Smooth muscle cell (in vitro differentiated cells): ENCODE data around the gene AKR1C2. TPM values are rescaled to one million over a fixed set of nuclear protein-coding genes. Genes with fewer than 3 reads are reported as not detected.
"Not testable (repeated sequence)": the region's sequence is repeated elsewhere in the genome, so short reads cannot be mapped to it uniquely, and the experiment has no call there.

Experiments used
- DNase-seq: peaks from one replicate; lab custom pipeline; 2025; ENCODE audit not compliant: unreplicated experiment; lab: John Stamatoyannopoulos, UW
- H2AFZ ChIP-seq: fragments of 200-600 bp; sonication (generic); 2 replicates; pipeline ENCODE4 v1.6.0; 2016; ENCODE audit warnings: antibody characterized with exemption, low read depth, mild to moderate bottlenecking
- H3F3A ChIP-seq: fragments of 200-600 bp; sonication (generic); 2 replicates; pipeline ENCODE4 v1.6.0; 2017; ENCODE audit warnings: antibody characterized with exemption, low read depth
- H3K27ac ChIP-seq: fragments of 200-600 bp; sonication (generic); 2 replicates; pipeline ENCODE4 v1.5.1; 2016; ENCODE audit warnings: low read depth, mild to moderate bottlenecking
- H3K27me3 ChIP-seq: fragments of 200-600 bp; sonication (generic); 2 replicates; pipeline ENCODE4 v1.6.1; 2016; ENCODE audit warnings: low read depth, mild to moderate bottlenecking
- H3K36me3 ChIP-seq: fragments of 200-600 bp; sonication (generic); 2 replicates; pipeline ENCODE4 v1.5.1; 2016; ENCODE audit warnings: low read depth
- H3K4me1 ChIP-seq: fragments of 200-600 bp; sonication (generic); 2 replicates; pipeline ENCODE4 v1.5.1; 2016; ENCODE audit warnings: low read depth
- H3K4me2 ChIP-seq: fragments of 200-600 bp; sonication (generic); 2 replicates; pipeline ENCODE4 v1.6.0; 2016; ENCODE audit warnings: mild to moderate bottlenecking
- H3K4me3 ChIP-seq: fragments of 200-600 bp; sonication (generic); 2 replicates; pipeline ENCODE4 v1.5.1; 2016; ENCODE audit warnings: mild to moderate bottlenecking
- H3K79me2 ChIP-seq: fragments of 200-600 bp; sonication (generic); 2 replicates; pipeline ENCODE4 v1.6.0; 2016; ENCODE audit warnings: low read depth, mild to moderate bottlenecking
- H3K9ac ChIP-seq: fragments of 200-600 bp; sonication (generic); 2 replicates; pipeline ENCODE4 v1.6.0; 2016; ENCODE audit warnings: low read depth
- H3K9me3 ChIP-seq: fragments of 200-600 bp; sonication (generic); replicated peaks from 2 replicates; pipeline ENCODE4 v1.5.1; 2016; ENCODE audit warnings: low read depth
- H4K20me1 ChIP-seq: fragments of 200-600 bp; sonication (generic); 2 replicates; pipeline ENCODE4 v1.6.0; 2016; ENCODE audit warnings: low read depth
- WGBS: methylation state at CpG from one replicate; pipeline ENCODE4 v1.1.7; 2016; ENCODE audit warnings: low lambda C conversion rate; 5-methylcytosine and 5-hydroxymethylcytosine counted together
- polyA plus RNA-seq: library from polyadenylated mRNA; unstranded; fragments of >200 nt; fragmentation: Nextera tagmentation; extraction: Ambion mirVana; gene quantifications from 2 replicates; pipeline ENCODE4 v1.2.1, GENCODE V29; 2016
- total RNA-seq: library from RNA; depleted of rRNA; stranded (reverse); fragments of >200 nt; gene quantifications from 2 replicates; pipeline ENCODE4 v1.2.3, GENCODE V29; 2014
- TF ChIP-seq, protein P1 (sequence below): fragments of 200-600 bp; sonication (generic); IDR thresholded peaks from 2 replicates; pipeline ENCODE4 v1.5.1; 2017; ENCODE audit warnings: borderline replicate concordance, mild to moderate bottlenecking, antibody characterized with exemption; ENCODE audit not compliant: insufficient read depth, poor library complexity, severe bottlenecking

The AKR1C2 gene
- total and polyA plus RNA-seq, 2 experiments from 2014 or later: 6.6 to 19.6 TPM

DNA sequence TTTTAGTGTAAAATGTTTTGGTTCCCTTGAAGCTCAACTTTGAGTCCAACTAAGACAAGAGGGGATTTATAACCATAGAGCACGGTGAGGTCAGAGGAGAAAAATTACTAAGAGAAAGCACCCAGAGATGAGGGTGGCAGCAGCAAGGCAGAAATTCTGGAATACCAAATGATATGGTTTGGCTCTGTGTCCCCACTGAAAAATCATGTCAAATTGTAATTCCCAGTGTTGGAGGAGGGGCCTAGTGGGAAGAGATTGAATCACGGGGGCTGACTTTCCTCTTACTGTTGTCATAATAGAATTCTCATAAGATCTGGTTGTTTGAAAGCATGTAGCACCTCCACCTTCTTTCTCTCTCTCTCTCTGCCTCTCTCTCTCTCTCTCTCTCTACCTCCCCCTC is 59.8 kb downstream of the AKR1C2 start:
- no peak for DNase-seq
- peaks cover 5% of the 10 kb centered on the region for H3K4me1 ChIP-seq

DNA sequence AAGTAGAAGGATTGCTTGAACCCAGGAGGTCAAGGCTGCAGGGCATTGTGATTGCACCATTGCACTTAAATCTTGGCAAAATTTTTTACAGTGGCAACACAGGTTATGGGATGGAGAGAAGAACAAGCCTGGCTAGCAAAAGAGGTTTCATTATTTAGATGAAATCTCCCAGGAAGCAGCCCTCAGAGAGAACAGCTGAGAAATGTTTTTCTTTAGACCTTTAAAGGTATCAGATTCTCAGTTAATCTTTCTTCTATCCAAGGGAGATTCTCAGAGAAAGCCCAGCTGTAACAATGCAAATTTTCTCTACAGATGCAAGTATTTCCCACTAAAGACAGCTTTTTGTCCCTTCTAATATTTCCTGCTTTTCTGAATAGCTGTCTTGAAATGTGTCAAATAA is 60.2 kb downstream of the AKR1C2 start:
- H3K27ac ChIP-seq, H3K9ac ChIP-seq, H3K36me3 ChIP-seq, H3K4me1 ChIP-seq, H3F3A ChIP-seq, DNase-seq, H4K20me1 ChIP-seq, H2AFZ ChIP-seq, H3K9me3 ChIP-seq, H3K27me3 ChIP-seq, H3K4me3 ChIP-seq, H3K79me2 ChIP-seq, H3K4me2 ChIP-seq: not testable (repeated sequence)

More for the DNA sequence above, 59.8 kb downstream of the AKR1C2 start:
- Histone ChIP-seq H3K36me3 (no peaks in the 10 kb centered on the region), H4K20me1 (no peaks in the 10 kb centered on the region), H3K79me2 (no peaks in the 10 kb centered on the region), H3F3A (no peaks in the 10 kb centered on the region), H3K27me3 (no peaks in the 10 kb centered on the region), H3K4me2 (no peak overlapping the region), H2AFZ (no peak overlapping the region), H3K9me3 (no peaks in the 10 kb centered on the region), H3K27ac (no peak overlapping the region), H3K9ac (no peak overlapping the region), H3K4me3 (no peak overlapping the region)
- TF ChIP-seq, protein P1, sequence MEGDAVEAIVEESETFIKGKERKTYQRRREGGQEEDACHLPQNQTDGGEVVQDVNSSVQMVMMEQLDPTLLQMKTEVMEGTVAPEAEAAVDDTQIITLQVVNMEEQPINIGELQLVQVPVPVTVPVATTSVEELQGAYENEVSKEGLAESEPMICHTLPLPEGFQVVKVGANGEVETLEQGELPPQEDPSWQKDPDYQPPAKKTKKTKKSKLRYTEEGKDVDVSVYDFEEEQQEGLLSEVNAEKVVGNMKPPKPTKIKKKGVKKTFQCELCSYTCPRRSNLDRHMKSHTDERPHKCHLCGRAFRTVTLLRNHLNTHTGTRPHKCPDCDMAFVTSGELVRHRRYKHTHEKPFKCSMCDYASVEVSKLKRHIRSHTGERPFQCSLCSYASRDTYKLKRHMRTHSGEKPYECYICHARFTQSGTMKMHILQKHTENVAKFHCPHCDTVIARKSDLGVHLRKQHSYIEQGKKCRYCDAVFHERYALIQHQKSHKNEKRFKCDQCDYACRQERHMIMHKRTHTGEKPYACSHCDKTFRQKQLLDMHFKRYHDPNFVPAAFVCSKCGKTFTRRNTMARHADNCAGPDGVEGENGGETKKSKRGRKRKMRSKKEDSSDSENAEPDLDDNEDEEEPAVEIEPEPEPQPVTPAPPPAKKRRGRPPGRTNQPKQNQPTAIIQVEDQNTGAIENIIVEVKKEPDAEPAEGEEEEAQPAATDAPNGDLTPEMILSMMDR: no peak
- WGBS: 76% methylated on average over 2 of the region's 2 CpGs

DNA sequence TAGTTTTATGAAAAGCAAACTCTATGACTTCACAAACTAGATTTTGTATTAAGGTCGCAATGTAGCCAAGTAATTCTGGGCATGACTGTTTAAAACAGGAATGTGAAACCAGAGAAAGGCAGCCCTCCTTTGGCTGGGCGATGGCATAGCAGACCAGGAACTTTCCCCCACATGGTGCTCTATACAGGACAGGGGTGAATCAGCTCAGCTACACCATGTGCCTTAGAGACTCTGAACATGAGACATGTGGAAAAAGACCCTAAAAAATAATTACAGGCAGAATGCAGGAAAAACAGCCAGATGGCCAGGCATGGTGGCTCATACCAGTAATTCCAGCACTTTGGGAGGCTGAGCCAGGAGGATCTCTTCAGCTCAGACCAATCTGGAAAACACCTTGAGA is 60.7 kb downstream of the AKR1C2 start:
- not testable (repeated sequence) for H3K79me2 ChIP-seq, H4K20me1 ChIP-seq, H3K27me3 ChIP-seq, H3K27ac ChIP-seq, H3K36me3 ChIP-seq, H3K4me2 ChIP-seq, H3K9me3 ChIP-seq, H3K9ac ChIP-seq, H3K4me3 ChIP-seq, DNase-seq, H3F3A ChIP-seq, H3K4me1 ChIP-seq, H2AFZ ChIP-seq
- 44% methylated on average over 2 of the region's 2 CpGs for WGBS

DNA sequence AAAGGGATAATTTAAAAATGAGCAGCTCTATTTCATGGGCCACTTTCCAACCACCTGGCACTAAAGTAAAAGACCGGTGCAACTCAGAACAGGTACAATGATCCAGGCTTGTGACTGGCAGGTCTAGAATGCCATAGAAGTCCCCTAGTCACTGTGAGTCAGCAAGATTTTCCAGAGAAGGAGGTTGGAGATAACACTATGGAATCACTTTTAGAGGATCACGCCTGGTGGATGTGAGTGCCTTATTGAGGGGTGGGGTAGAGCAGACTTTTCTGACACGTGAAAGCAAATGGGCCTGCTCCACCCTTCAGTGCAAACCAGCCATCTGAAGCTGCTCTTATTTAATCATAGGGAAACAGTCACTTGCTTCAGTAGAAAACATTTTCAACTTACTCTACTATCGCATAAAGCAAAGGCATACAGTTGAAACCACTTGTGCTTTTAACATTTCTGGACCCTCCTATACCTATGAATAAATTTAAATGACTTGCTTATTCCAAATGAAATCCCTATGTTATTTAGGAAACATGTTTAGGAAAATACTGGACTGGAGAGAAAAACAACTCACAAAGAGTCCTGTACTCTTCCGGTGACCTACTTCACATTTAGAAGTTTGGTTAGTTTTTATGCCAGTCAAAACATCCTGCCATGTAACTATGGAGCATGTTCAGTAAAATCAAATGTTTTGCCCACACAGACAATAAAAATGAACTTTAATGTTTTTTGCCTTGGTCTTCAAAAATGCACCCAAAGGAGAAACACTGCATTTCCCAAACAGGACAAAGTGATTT is 61.9 kb downstream of the AKR1C2 start:
- H2AFZ ChIP-seq: no peak overlapping the region
- H4K20me1 ChIP-seq: no peaks in the 10 kb centered on the region
- no peak overlapping the region for H3K27ac ChIP-seq
- TF ChIP-seq, protein P1: no peak
- H3K36me3 ChIP-seq: no peaks in the 10 kb centered on the region
- no peaks in the 10 kb centered on the region for H3K4me1 ChIP-seq
- no peak overlapping the region for H3K4me3 ChIP-seq
- H3F3A ChIP-seq: no peaks in the 10 kb centered on the region
- H3K9me3 ChIP-seq: no peaks in the 10 kb centered on the region
- WGBS: 68% methylated on average over 5 of the region's 5 CpGs
- H3K27me3 ChIP-seq: no peaks in the 10 kb centered on the region
- H3K9ac ChIP-seq: no peak overlapping the region
- DNase-seq: no peak
- H3K79me2 ChIP-seq: no peaks in the 10 kb centered on the region
- H3K4me2 ChIP-seq: no peak overlapping the region

DNA sequence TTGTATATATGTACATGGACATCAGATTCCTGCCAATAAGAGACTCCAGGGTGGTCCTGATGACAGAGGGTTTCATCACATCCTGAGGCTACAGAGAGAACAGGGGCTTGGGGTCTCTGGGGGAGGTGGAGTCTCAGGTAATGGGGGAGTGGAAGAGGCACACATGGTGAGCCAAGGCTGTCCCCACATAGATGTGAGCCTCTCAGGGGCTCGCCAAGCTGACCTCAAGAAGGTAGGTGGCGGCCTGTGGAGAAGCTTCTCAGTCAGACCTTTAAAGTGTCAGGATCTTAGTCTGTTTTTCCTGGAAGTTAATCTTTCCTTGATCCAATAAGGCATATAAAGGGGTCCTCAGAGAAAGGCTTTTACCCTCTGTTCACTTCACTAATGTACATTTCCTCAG is 62.7 kb downstream of the AKR1C2 start:
- not testable (repeated sequence) for H3K9me3 ChIP-seq, H3K27ac ChIP-seq, H4K20me1 ChIP-seq, H3K4me1 ChIP-seq, H3K27me3 ChIP-seq, DNase-seq, H3K79me2 ChIP-seq, H2AFZ ChIP-seq, H3K36me3 ChIP-seq, H3K9ac ChIP-seq, H3K4me2 ChIP-seq, H3F3A ChIP-seq, H3K4me3 ChIP-seq
- WGBS: 94% methylated on average over 2 of the region's 2 CpGs

DNA sequence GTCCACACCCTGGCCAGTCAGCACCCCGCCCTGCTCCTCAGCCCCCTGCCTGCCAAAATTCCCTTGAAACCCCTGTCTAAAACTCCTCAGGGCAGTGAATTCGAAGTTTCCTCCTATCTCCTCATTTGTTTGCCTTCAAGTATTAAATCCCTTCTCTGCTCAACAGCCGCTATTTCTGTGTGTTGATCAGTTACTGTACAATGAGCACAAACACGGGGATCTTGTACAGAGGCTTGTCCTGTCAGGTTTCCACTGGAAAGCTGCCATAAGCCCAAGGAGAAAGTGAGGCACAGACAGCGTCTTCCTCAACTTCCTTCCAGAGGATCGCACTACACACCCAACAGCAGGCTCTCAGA is 63.6 kb downstream of the AKR1C2 start:
- H4K20me1 ChIP-seq, H3K4me2 ChIP-seq, DNase-seq, H3K36me3 ChIP-seq, H2AFZ ChIP-seq, H3K4me3 ChIP-seq, H3K79me2 ChIP-seq, H3K27me3 ChIP-seq, H3F3A ChIP-seq, H3K9ac ChIP-seq, H3K27ac ChIP-seq, H3K9me3 ChIP-seq, H3K4me1 ChIP-seq: not testable (repeated sequence)
- WGBS: 87% methylated on average over 6 of the region's 6 CpGs
